Measurements from ENCODE around the gene VPREB3.
A peak's percentile ranks its signal among the peaks of the same experiment; 100 is the strongest.

The VPREB3 gene

DNA sequence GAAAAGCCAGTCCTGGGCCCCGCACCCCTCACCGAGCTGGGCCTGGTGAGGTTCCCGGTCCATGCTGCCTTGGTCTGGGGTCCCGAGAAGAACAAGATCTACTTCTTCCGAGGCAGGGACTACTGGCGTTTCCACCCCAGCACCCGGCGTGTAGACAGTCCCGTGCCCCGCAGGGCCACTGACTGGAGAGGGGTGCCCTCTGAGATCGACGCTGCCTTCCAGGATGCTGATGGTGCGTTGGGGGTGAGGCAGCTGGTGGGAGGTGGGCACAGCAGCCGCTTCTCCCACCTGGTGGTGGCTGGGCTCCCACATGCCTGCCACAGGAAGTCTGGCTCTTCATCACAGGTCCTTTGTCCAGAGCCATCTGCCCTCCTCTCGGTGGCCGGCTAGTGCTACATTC is 28.0 kb upstream of the VPREB3 start:
- DNase-seq: no peak

DNA sequence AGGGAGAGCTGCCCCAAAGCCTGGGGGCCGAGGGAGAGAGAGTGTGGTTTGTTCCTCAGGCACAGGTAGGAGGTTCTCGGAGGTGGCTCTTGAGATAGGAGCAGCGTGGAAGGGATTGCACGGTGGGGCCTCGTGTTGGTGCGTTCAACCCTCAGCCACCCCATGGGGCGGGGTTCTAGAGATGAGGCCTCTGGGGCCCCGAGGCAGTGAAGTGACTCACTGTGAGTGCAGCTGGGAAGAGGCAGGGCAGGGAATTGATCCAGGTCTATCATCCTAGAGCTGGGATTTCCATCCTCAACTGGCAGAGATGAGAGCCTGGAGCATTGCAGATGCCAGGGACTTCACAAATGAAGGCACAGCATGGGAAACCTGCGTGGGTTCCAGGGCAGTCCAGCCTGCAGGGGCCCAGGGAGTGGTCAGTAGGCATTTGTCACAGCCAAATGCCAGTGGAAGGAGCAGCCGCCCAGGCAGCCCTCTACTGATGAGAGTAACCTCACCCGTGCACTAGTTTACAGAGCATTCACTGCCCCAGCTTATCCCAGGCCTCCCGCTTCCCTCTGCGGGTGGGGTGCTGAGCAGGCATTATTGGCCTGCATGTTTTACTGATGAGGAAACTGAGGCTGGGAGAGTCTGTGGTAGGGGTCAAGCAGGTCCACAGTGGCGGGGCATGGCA is 27.4 kb upstream of the VPREB3 start:
- no peak for DNase-seq

DNA sequence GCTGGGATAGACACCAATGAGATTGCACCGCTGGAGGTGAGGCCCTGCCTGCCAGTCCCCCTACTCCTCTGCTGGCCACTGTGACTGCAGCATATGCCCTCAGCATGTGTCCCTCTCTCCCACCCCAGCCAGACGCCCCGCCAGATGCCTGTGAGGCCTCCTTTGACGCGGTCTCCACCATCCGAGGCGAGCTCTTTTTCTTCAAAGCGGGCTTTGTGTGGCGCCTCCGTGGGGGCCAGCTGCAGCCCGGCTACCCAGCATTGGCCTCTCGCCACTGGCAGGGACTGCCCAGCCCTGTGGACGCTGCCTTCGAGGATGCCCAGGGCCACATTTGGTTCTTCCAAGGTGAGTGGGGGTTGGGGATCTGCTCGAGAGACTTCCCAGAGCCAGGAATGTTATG is 26.8 kb upstream of the VPREB3 start:
- DNase-seq: no peak

DNA sequence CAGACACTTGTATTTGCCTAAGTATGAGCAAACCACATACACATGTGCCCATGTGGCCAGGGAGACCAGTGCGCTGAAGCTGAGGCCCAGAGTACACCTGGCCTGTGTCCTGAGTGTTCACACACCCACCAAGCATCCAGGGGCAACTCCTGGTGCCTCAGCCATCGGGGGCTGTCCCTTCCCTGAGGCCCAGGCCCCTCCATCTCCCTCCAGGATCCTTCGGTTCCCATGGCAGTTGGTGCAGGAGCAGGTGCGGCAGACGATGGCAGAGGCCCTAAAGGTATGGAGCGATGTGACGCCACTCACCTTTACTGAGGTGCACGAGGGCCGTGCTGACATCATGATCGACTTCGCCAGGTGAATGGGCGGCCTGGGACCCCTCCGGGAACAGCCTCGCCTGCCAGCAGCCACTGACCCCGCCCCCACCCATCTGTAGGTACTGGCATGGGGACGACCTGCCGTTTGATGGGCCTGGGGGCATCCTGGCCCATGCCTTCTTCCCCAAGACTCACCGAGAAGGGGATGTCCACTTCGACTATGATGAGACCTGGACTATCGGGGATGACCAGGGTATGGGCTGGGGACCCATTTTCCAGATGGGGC is 26.0 kb upstream of the VPREB3 start:
- no peak for DNase-seq

DNA sequence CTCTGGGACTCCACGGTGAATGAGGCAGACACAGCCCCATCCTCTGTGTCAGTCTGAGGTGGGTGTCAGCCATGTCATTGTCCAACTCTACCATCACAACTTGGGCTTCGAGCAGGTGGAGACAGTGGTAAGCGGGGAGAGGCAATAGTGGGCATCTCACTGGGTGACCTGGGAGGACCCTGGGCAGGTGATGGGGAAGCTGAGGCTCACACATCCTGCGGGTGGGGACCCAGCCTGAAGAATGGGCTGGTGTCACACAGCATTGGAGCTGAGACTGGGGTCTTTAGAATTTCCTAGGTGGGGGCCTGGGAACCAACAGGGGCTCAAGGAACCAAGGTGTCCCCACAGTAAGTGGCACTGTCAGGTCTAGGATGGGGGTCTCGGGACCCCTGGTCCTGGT is 25.5 kb upstream of the VPREB3 start:
- DNase-seq: no peak

DNA sequence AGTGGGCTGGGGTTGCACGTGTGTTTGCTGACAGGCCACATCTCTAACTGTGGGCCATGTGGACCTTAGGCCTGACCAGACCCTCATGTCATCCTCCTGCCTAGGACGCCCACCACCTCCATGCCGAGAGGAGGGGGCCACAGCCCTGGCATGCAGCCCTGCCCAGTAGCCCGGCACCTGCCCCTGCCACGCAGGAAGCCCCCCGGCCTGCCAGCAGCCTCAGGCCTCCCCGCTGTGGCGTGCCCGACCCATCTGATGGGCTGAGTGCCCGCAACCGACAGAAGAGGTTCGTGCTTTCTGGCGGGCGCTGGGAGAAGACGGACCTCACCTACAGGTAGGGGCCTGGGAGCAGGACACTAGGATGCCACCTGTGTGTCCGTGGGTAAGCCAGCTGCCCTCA is 24.9 kb upstream of the VPREB3 start:
- no peak for DNase-seq

DNA sequence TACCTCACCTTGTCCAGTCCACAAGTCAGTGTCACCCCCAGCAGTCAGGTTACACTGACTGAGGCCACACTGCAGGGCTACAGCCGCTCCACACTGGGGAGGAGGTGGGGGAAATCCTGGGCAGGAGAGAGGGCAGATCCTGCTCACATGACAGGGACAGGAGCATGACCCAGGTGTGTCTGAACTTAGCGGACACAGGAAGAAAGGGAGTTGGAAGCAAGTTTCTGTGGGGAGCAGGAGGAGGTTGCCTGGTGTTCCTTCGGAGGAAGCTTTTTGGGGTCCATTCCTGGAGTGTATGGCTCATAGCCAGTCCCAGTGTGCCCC is 24.3 kb upstream of the VPREB3 start:
- no peak for DNase-seq

DNA sequence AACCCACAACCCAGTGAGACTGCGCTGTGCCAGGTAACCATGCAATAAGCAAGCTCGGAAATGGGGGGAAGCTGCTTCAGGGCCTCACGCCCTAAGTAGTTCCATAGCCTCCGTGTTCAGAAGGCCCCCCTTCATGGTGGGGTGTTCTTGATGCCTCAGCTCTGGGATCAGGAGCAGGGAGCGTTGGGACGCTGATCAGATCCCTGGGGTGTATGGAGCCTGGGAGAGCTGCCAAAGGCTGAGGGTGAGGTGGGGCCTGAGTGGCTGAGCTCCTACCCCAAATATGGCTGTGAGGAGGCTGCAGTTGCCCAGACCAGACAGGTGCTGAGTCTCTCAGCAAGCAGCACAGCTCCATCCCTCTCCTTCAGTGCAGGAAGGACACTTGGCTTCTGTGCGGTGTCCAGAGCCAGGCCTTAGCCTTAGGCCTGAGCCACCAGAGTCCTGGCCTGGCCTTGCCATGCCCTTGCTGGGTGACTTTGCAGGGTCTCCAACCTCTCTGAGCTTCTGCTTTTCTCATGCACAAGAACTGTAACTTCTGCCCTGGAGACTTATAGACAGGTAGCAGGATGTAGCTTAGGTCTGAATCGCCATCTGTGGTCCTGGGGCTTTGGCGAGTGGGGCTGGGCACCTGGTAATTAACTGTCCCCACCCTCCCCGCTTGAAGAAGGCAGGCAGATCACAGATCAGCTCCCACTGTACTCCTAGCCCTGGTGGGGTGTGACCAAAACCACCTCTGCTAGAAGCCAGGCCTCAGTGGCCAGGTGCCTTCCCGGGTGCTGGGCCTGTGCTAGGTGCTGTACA is 23.8 kb upstream of the VPREB3 start:
- DNase-seq: no peak

DNA sequence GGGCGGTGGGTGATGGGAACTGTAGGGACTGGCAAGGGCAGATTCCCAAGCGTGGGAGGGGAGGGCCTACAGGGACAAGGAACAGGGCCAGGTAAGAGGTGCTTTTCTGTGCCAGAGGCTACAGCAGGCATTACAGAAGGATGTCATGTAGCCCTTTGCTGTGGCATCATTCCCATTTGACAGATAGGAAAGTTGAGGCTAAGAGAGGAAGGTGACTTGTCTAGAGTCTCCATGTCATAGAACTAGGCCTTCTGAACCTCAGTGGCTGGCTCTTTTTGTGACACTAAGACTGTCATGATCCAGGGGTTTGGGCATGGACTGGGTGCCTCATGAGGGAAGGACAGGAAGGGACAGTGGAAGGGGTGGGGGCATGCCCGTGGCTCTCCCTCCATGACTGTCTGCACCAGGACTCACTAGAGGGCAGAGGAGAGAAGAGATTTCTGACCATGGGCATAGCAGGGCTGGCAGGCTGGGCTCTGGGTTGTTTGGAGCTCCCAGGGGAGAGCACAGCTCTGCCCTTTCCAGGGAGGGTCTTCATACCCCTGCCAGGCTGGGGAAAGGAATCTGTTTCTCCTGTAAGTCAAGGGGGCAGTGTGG is 21.7 kb upstream of the VPREB3 start:
- no peak for DNase-seq

DNA sequence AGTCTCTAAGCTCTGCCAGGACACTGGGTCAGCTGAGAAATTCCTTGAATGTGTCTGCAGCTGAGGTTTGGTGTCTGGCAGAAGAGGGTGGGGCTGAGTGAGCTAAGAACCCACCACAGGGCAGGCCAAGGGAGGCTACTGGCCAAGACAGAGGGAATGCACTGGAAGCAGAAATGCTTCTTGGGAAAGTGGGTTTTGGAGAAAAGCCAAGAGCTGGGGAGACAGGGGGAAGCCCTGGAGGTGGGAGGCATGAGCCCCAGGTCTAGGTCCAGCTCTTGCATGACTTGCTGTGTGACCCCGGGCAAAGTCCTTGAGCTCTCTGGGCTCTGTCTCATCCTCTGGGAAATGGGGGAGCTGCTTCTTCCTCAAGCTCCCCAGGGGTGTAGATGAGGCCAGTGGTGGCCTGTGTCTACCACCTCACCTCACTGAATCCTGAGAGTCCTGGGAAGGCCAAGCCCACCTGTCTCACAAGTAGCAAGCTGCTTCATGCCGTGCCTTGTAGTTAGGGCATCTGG is 20.8 kb upstream of the VPREB3 start:
- no peak for DNase-seq

DNA sequence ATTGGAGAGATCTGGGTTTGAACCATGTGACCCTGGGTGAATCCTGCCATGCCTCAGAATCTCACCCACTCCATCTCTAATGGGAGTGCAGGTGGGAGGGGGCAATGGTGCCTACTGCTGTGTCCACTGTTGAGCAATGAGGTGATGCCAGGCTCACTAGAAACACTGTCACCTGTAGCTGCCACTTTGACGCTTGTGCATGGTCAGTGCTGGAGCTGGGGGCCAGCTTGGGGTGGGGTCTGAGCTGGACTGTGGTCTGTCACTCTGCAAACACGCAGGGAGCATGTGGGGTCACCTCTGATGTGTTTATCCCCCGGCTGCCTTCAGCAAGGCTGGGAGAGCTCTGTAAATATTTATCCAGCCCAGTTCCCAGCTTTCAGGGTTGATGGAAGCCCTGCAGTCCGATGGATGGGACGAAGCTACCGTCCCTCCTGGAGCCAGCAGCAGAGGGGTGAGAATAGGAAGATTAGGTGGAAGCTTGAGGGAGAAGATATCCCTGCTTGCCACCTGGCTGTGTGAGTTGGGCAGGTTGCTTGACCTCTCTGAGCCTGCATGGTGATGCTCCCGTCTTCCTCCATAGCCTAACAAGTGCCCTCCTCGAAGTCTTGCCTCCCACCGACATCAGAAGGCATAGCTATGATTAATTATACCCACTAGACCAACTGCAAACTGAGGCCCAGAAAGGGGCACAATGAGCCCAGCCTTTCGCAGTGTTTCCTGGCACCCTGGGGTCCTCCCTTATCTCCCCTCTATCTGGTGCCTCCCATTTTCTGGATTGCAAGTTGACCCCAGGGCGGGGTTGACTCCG is 20.1 kb upstream of the VPREB3 start:
- DNase-seq: no peak

DNA sequence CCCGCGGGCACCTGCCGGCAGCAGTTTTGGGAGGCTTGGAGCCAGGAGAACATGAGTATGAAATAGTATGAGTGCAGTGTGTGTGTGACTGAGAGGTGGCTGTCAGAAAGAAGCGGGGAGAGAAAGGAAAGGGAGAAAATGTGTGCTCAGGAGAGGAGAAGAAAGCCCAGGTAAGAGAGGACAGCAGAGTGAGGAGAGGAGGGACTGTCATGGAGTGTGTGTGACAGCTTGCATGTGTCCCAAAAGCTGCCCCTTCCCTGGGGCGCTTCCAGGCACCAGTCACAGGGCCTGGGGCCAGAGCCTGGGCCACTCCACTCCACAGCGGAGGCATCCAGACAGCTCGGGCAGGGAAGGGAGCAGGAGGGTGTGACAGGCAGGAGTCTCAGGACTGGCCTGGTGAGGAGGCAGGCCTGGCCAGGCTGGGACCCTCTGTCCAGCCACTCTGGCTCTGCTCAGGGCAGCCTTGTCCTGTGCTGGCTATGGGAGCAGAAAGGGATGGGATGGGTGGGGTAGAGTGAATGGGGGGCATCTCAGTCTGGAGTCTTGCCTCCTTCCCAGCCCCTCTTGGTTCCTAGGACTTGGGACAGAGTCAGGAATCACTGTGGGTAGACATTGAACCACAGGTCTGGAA is 19.4 kb upstream of the VPREB3 start:
- no peak for DNase-seq

DNA sequence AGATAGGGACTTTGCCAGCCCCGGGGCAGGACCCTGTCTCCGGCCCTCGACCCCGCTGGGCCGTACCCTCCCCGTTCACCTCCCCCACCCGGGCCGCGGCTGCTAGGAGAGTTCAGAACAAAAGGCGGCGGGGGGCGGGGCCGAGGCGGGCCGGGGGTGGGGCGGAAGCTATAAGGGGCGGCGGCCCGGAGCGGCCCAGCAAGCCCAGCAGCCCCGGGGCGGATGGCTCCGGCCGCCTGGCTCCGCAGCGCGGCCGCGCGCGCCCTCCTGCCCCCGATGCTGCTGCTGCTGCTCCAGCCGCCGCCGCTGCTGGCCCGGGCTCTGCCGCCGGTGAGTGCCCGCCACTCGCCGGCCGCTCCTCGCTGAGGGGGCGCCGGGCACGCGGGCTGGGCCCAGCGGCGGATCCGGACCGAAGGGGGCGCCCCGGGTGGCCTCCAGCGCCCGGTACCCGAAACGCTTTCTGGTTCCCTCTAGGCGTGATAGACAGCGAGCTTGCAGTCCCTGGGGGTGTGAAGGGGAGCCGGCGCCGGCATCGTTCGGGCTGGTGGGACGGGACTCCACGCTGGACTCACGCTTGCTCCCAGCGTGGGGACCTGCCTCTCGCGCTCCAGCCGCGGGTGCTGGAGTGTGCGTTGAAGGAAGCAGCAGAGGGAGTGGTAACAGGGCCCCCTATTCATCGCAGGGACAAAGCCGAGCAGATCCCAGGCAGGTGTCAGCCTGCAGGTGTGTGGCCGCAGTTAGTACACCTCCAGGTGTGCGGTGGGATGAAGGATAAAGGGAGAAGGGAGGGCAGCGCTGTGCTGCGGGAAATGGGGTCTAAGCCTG is 18.6 kb upstream of the VPREB3 start, which contains the start of gene MMP11:
TSS of gene MMP11 (plus strand) at position 201 of the 825 bp plus-strand sequence. CDS start at position 223, 22 bp downstream.
- no peak for DNase-seq

DNA sequence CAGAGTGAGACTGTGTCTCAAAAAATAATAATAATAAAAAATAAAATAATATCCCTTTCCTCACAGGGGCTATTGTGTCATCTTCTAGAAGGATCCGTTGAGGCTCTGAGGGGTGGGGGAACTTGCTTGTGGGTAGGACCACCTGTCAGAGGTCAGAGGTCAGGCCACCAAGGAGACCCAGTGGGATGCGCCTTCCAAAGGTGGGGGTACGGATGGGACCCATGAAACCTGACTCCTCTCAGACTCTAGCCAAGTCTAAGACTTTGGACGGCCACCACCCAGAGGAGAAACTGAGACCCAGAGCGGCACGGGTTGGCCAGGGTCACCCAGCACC is 18.1 kb upstream of the VPREB3 start:
- DNase-seq: no peak

DNA sequence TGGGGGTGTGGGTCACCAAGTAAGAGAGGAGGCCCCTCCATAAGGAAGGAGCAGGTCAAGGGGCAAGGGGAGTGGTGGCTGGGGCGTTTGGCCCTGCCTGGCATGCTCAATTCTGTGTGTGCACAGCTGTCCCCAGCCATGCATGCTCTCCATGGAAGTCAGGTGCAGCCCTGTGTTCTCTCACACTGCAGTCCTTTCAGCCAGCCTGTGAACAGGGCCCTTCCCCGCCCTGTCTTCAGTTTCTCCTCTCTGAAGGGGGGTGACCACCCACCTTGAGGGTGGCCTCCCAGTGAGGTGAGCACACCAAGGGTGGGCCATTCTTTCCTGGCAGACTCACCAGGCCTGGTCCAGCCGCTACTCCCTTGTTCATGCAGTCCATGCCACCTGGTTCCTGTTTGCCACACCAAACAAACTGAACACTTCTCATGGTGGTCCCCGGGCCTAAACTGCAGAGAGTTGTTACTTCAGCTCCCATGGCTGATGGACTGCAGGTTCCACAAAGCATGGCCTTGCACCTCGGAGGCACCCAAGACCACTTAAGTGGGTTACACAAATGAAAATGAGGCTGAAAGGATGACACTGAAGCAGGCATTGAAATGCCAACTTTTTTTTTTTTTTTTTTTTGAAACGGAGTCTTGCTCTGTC is 15.2 kb upstream of the VPREB3 start:
- no peak for DNase-seq

DNA sequence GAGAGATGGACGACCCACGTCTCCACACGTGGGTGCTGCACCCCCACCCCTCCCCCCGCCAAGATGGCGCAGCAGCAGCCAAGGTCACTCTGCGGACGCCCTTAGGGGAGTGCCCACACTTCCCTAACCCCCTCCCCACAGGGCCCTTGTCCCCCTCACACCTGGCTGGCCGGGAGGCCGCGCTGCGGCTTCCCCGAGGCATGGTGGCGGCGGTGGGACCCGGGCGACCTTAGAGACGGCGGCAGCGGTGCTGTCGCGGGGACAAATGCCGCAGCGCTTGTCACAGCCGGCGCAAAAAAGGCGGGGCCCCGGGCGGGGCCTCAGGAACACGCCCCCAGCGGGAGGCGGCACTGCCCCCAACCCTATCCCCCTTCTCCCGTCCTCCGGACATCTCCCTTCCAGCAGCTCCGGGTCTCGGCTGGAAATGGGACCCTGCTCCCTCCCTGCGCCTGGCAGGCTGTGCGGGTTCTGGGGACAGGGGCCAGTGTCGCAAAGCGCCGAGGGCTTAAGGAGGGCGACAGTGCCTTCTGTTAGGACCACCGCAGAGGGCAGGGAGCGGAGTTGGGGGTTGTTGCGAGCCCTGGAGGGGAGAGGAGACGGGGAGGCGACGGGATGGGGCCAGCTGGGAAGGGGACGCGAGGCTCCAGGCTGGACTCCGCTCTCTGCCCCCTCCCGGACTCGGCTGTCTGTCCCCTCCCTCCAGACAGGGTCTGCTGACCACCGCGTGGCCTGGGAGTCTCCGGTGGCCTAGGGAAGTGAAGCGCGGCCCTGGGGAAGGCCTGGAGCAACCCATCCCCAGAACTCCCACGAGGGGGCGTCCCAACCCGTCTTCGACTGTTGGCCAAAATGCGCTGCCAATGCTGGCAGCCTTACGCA is 13.7 kb upstream of the VPREB3 start, which contains the start of gene CHCHD10:
TSS of gene CHCHD10 (minus strand) at position 300 of the 876 bp plus-strand sequence. CDS start at position 202, 98 bp downstream.
- peak; percentile 72 to 84 for DNase-seq

DNA sequence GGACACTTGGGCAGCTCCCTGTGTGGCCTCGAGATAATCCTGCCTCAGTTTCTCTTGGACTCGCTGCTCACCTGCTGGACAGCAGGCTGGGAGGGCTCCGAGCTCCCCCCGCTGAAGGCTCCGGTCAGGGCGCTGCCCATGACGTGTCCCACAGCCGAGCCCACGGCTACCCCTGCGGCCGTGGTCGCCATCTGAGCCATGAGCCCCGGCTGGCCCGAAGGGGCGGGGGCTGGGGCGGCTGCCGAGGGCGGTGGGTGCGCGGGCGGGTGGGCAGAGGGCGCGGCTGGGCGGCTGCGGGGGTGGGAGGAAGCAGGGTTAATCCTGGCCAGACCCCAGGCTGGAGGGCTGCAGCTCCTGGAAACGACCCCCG is 13.1 kb upstream of the VPREB3 start:
- no peak for DNase-seq

DNA sequence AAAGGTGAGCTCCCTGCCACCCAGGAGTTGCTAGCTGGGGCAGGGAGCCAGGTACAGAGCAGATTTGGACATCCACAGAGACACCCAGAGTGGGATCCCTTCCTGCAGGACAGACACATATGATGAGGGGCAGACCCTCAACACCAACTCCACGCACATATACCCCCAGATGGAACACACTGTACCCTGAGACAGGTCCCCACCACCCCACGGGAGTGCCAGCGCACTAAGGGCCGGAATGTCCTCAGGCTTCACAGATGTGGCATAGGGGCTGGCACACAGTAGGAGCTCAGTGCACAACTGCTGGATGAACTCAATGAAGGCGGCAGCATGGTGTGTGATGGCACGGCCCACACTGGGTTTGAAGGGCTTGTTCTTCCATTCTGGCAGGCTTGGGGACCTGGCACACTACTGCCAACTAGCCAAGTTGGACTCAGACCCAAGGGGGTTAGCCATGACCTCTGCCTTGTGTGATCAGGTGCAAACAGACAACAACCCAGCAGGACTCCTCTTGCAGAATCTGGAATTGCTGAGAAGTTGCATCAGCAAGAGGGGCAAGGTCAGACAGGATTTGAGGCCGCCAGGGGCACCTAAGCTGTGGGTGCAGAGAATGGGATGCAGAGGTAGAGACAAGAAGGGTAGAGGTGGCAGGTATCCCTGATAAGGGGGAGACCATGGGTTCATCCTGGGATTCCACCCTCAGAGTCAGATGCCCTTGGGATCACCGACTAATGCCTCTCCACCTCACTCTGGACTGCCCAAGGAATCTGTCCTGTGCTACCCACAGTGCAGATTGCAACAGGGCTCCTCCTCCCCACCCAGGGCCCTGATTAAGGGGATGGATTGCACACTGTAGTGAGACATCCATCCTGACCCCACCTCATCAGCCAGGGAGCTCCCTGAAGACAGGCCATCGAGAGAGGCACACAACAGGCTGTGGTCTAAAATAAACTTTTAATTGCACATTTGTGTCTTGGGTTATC is 11.0 kb upstream of the VPREB3 start:
- DNase-seq: no peak

DNA sequence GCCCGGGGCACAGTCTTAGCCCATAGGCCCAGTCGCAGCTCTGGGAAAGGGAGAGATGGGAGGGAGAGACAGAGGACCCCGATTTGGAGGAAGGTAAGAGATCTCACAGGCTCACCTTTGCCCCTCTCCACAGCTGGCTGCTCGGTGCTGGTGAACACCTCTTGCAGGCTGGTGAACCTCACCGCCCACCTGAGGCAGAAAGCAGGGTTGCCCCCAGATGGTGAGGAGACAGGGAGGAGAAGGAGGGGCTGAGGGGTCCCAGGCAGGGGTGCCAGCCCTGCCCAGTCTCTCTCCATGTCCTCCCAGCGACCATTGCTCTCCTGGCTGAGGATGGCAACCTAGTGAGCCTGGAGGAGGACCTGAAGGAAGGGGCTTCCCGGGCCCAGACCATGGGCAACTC is 9.7 kb upstream of the VPREB3 start:
- no peak for DNase-seq
